Muscle layer of duodenum (tissue), 2 donors: Measurements from ENCODE around the gene CADPS.
"Not testable (repeated sequence)": the region's sequence is repeated elsewhere in the genome, so short reads cannot be mapped to it uniquely, and the experiment has no call there.

Experiments used
- H3K27ac ChIP-seq: one replicate; pipeline ENCODE4 v1.7.0; 2013; ENCODE audit warnings: mild to moderate bottlenecking, low read length
- H3K27me3 ChIP-seq: one replicate; pipeline ENCODE4 v1.7.0; 2013; ENCODE audit warnings: low read depth, mild to moderate bottlenecking, control low read depth, low read length
- H3K36me3 ChIP-seq, 2 donors: one replicate each; pipeline ENCODE4 v1.7.0; 2013; ENCODE audit warnings: low read length in 2 of 2, control low read depth in 1 of 2, mild to moderate bottlenecking in 1 of 2; ENCODE audit not compliant: insufficient read depth in 2 of 2, control insufficient read depth in 1 of 2
- H3K4me1 ChIP-seq, 2 donors: one replicate each; pipeline ENCODE4 v1.7.0; 2013; ENCODE audit warnings: low read length in 2 of 2, mild to moderate bottlenecking in 2 of 2, control low read depth in 1 of 2, moderate library complexity in 1 of 2; ENCODE audit not compliant: insufficient read depth in 2 of 2, control insufficient read depth in 1 of 2
- H3K4me3 ChIP-seq, 2 donors: one replicate each; pipeline ENCODE4 v1.7.0; 2013; ENCODE audit warnings: low read length in 2 of 2, low read depth in 1 of 2, mild to moderate bottlenecking in 1 of 2
- H3K9me3 ChIP-seq, 2 donors: one replicate each; pipeline ENCODE4 v1.7.0; 2013; ENCODE audit warnings: low read length in 2 of 2, control low read depth in 1 of 2, mild to moderate bottlenecking in 1 of 2; ENCODE audit not compliant: control insufficient read depth in 1 of 2
- donor health status: healthy.

Gene CADPS

DNA sequence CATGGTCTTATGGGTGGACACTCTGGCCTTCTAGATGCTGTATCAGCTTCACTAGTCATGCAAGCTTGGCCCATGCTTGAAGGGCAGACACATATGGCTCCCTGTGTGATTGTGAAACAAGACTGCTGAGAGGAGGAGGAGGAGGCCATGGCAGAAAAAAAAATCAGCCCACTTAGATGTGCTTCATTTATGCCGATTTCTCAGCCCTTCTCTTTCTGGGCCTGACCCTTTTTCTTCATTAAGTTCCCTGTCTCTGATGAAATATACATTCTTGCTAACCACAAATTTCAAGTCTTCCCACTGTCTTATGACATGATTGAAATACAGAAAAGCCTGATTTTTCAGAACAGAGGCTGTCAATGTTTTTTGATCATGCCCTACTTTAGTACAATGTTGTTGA, 288.9 kb downstream of the CADPS start:
- H3K27ac ChIP-seq: no peak overlapping the region
- H3K36me3 ChIP-seq: no peaks in the 10 kb centered on the region
- no peaks in the 10 kb centered on the region for H3K4me1 ChIP-seq
- no peaks in the 10 kb centered on the region for H3K27me3 ChIP-seq
- no peaks in the 10 kb centered on the region for H3K9me3 ChIP-seq
- H3K4me3 ChIP-seq: no peak overlapping the region

DNA sequence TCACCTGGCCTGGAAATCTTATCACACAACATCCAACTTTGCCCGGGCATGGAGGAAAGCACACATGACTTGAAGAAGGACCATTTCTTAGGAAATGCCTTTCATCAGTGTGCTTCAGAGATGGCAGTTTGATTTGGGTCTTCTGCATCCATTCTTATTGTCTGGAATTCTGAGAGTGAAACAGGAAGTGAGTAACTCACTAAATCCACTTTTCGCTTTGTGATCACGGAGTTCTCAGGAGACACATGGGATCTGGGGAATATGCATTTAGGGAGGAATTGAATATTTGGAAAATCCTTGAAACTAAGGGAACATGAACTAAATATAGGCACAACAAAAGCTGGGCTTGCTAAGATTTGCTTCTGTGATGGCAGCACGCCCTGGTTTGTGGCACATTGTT, 289.4 kb downstream of the CADPS start:
- H3K36me3 ChIP-seq: no peaks in the 10 kb centered on the region
- H3K9me3 ChIP-seq: peaks cover 0 to 1% of the 10 kb centered on the region in 2 donors
- H3K27me3 ChIP-seq: no peaks in the 10 kb centered on the region
- H3K4me1 ChIP-seq: no peaks in the 10 kb centered on the region
- no peak overlapping the region for H3K4me3 ChIP-seq
- no peak overlapping the region for H3K27ac ChIP-seq

DNA sequence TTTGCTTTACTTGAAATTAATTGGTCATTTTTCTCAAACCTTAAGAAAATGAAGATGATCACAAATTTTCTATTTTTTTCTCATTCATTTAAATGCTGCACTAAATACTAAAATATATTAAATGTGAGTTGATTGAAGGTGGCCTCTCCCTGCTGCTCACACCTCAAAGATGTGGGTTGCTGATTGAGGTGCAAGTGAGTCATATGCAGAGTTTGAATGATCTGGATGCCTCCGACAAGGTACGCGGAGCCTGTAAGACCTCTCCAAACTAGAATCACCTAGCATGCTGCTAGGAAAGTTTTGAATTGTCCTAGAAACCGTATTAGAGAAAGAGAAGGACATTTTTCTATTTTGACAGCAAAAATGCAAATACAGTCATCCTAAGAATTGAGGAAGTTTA, 290.6 kb downstream of the CADPS start:
- no peaks in the 10 kb centered on the region for H3K4me1 ChIP-seq
- H3K27ac ChIP-seq: no peak overlapping the region
- H3K4me3 ChIP-seq: no peak overlapping the region
- no peaks in the 10 kb centered on the region for H3K27me3 ChIP-seq
- no peaks in the 10 kb centered on the region for H3K36me3 ChIP-seq
- peaks cover 0 to 5% of the 10 kb centered on the region in 2 donors for H3K9me3 ChIP-seq

DNA sequence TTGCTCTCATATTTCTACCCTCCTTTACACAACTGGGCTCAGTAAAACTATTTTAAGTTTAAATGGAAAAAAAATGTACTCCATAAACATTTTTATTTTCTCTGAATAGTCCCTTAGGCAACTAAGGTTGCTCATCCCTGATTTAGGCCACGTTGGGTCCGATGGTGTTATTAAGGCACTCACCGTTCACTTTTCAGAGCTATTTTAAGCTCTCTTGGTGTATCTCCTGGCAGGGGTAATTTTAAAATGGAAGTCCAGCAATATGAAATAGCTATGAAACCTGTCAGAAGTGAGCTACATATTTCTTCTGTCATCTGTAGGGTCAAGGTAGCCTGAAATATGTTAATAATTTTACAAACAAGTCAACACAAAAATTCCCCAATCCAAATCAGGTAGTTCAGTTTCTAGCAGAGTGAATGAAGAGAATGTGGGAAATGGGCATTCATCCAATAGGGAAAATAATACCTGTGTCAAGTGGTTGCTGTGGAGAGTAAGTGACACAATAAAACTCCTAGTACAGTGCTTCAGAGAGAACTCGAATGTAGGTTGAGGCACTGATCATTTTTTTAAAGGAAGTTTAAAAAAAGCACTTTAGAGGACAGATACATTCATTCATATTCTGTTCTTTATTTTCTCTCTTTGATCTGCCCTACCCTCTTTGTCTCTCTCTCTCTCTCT, 292.6 kb downstream of the CADPS start:
- no peaks in the 10 kb centered on the region for H3K4me1 ChIP-seq
- no peak overlapping the region for H3K27ac ChIP-seq
- no peak overlapping the region for H3K4me3 ChIP-seq
- no peaks in the 10 kb centered on the region for H3K36me3 ChIP-seq
- peaks cover 7 to 17% of the 10 kb centered on the region in 2 donors for H3K9me3 ChIP-seq
- H3K27me3 ChIP-seq: no peaks in the 10 kb centered on the region

DNA sequence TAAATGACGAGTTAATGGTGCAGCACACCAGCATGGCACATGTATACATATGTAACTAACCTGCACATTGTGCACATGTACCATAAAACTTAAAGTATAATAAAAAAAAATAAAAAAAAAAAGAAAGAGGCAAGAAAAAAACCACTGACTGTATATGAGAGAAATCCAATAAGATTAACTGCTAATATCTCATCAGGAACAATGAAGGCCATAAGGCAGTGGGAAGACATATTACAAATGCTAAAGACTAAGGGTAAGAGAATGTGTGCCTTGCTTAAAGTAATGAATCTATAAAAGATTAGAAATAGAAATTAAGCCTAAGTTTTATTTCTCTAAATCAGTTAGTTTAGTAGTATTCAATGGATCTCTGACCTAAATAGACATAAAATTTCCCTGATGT, 294.7 kb downstream of the CADPS start:
- not testable (repeated sequence) for H3K4me3 ChIP-seq, H3K4me1 ChIP-seq, H3K27ac ChIP-seq, H3K36me3 ChIP-seq, H3K27me3 ChIP-seq
- peaks cover 7 to 17% of the 10 kb centered on the region in 2 donors for H3K9me3 ChIP-seq

DNA sequence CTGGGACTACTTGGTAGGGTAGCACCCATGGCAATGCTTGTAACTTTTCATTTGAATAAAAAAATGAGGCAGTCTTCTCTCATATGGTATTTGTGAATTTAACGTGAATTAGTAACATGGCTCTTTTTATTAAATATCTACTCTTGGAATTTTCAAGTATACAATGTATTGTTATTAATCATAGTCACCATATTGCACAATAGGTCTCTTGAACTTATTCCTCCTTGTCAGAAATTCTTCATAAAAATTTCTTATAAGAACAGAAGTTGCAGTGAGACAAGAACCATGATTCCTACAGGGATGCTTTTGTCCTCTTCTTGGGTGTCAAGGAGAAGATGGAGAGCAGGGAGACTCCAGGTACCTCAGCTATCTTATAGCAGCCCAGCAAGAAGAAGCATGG, 298.1 kb downstream of the CADPS start:
- Histone ChIP-seq H3K4me3 (no peak overlapping the region), H3K27me3 (no peaks in the 10 kb centered on the region), H3K36me3 (no peaks in the 10 kb centered on the region), H3K4me1 (no peaks in the 10 kb centered on the region), H3K9me3 (peaks cover 7 to 17% of the 10 kb centered on the region in 2 donors), H3K27ac (no peak overlapping the region)

DNA sequence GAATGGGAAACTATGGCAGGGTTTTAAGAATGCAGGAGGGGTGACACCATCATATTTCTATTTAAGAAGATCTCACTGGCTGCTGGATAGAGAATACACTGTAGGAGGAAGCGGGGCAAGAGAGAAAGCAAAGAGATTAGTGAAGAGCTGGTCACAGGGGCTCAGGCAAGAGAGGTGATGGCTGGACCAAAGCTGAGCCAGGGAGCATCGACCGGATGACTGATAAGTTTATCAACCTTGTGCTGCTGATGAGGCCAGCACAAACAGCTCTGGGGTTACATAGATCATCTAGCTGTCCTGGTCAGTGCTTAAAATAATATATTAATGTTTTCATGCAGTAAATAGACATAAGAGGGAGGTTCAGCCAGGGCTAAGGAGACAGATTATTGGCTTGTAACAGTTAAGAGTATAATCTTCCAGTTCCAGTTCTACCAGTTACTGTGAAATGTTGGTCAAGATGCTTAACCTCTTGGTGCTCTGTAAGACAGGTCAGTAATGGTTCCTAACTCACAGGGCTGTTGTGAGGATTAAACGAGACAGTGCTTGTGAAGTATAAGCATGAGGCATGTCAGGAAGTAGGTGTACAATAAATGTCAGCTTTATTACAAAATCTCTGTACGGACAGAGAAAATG, 300.8 kb downstream of the CADPS start:
- Histone ChIP-seq H3K9me3 (peaks cover 7 to 9% of the 10 kb centered on the region in 2 donors), H3K27me3 (no peaks in the 10 kb centered on the region), H3K4me3 (no peak overlapping the region), H3K36me3 (no peaks in the 10 kb centered on the region), H3K4me1 (no peaks in the 10 kb centered on the region), H3K27ac (no peak overlapping the region)

DNA sequence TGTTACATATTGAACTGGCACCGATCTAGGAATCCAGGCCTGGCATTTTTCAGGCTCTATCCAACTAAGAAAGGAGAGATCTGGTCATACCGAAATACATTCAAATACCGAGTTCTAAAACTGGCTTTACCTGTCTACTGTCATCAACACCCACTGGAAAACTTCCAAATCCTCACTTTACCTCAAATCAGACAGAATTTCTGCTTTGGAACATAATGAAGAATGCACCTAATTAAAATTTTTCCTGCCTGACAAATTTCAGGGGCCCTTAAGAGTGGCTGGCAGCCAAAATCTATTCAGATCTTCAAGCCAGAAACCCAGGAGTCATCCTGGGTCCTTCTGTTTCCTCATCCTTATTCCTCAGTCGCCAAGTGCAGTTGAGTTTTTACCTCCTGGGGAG, 303.3 kb downstream of the CADPS start:
- H3K9me3 ChIP-seq: no peaks in the 10 kb centered on the region
- no peaks in the 10 kb centered on the region for H3K4me1 ChIP-seq
- no peaks in the 10 kb centered on the region for H3K36me3 ChIP-seq
- H3K27me3 ChIP-seq: no peaks in the 10 kb centered on the region
- H3K4me3 ChIP-seq: no peak overlapping the region
- H3K27ac ChIP-seq: no peak overlapping the region

DNA sequence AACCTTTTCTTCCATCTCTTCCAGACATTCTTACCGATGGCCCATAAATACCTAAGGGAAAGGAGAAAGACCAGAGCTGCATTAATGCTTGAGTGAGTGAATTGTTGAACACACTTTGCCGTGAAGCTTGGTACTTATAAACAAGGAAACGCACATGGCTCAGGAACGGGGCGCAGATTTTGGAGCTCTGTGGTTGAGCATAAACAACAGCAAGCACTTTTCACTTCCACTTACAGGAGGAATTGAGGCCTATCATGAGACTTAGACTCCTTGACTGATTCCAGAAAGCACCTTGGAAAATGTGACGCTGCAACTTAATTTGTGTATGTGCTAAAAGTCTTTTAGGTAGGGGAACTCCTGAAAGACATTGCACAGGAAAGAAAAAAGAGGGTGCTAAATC, 304.3 kb downstream of the CADPS start:
- no peaks in the 10 kb centered on the region for H3K4me1 ChIP-seq
- no peak overlapping the region for H3K4me3 ChIP-seq
- H3K9me3 ChIP-seq: no peaks in the 10 kb centered on the region
- H3K36me3 ChIP-seq: no peaks in the 10 kb centered on the region
- no peak overlapping the region for H3K27ac ChIP-seq
- no peaks in the 10 kb centered on the region for H3K27me3 ChIP-seq

DNA sequence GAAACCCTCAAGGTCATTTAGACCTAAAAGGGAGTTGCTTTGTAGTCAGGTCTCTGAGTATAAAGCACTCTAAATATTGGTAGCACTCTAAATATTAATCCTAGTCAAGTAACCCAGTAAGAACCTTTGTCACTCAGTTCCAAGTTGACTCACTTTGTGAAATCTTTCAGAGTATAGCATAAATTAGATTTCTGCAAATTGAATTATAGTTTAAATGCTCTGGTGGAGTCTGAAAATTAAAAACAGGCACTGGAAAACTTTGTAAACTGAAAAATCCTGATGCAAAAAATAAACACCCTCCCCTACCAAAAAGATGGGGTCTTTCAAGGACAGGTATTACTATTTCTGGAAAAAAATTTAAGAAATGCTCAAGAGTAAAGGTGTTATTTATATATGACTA, 305.6 kb downstream of the CADPS start:
- H3K4me3 ChIP-seq: no peak overlapping the region
- H3K36me3 ChIP-seq: no peaks in the 10 kb centered on the region
- no peaks in the 10 kb centered on the region for H3K4me1 ChIP-seq
- H3K27me3 ChIP-seq: no peaks in the 10 kb centered on the region
- no peaks in the 10 kb centered on the region for H3K9me3 ChIP-seq
- H3K27ac ChIP-seq: no peak overlapping the region

DNA sequence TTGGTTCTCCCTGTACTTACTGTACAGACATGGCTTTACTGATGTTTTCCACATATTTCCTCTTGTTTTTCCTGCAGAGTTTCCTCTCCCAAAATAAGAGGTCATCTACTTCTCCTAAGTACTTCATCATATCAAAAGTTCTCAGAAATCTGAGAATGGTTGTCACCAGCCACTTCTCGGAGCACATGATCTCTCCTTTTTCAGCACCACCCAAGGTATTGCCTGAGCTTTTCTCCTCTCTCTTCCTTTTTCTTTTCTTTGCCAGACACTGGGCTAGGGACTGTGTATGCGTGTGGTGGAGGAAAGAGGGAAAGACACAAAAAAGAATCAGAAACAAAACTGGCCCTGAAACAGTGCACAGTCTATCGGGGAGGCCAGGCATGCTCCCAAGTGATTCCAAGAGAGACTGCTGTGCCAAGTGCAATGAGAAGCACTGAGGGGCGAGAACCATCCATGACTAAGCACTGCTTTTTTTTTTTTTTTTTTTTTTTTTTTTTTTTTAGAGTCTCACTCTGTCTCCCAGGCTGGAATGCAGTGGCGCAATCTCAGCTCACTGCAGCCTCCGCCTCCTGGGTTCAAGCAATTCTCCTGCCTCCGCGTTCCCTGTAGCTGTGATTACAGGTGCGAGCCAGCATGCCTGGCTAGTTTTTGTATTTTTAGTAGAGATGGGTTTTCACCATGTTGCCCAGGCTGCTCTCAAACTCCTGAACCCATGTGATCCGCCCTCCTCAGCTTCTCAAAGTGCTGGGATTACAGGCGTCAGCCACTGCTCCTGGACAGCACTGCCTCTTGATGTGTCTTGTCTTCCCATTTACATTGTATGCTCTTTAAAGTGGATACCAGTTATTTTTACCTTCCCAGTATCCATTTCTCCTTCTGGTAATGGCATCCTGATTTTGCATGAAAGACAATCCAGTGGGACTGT, 307.9 kb downstream of the CADPS start:
- Histone ChIP-seq H3K9me3 (no peaks in the 10 kb centered on the region), H3K4me1 (no peaks in the 10 kb centered on the region), H3K27ac (no peak overlapping the region), H3K36me3 (no peaks in the 10 kb centered on the region), H3K27me3 (no peaks in the 10 kb centered on the region), H3K4me3 (no peak overlapping the region)
